HG02678 (cell line): ENCODE measurements around the gene ADK.
A peak's percentile ranks its signal among the peaks of the same experiment; 100 is the strongest.

Source experiments
- ATAC-seq: cut with Tn5 transposase; IDR thresholded peaks from one replicate; pipeline ENCODE4 v1.9.1; 2021; ENCODE audit warnings: mild to moderate bottlenecking, moderate library complexity; ENCODE audit not compliant: unreplicated experiment

The ADK gene

GRCh38 chr10:74586088-74586585, 435.1 kb downstream of the ADK start:
- peak; percentile 38 for ATAC-seq

DNA sequence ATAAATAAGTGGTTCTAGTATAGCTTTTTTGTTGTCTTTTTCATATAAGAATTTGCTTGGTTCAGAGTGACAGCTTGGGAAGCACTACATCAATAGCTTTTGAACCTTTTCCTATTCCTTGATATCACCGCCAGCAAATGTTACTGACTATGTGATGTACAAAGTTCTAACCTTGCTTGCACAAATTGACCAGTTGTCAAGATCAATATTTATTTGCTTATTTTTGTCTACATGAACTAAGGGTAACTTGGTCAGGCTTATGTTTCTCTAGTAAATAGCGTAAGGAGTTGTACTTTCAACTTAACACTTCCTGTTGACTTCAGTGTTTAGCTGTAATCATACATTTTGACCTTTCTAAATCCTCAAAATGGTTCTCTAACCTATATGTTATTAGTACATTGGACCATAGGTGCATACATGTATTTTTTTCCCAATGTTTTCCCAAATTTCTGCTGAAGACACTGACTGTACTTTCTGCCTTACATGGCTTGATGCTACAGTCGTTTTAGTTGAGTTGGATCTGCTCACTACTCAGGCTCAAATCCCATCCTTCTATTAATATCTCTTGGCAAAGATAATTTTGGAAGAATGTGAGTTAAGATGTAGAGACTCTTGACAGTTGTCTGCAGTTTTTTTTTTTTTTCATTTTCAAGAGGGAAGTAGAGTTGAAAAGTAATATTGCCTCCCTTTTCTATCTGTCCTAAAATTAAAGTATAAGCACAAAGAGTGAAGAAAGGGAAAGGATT, 436.3 kb downstream of the ADK start:
- no peak for ATAC-seq

GRCh38 chr10:74589226-74589673, 438.2 kb downstream of the ADK start:
- peak; percentile 40 for ATAC-seq

- ATAC-seq = no peak
Measured at GRCh38 chr10:74589851-74590250, 438.8 kb downstream of the ADK start.

DNA sequence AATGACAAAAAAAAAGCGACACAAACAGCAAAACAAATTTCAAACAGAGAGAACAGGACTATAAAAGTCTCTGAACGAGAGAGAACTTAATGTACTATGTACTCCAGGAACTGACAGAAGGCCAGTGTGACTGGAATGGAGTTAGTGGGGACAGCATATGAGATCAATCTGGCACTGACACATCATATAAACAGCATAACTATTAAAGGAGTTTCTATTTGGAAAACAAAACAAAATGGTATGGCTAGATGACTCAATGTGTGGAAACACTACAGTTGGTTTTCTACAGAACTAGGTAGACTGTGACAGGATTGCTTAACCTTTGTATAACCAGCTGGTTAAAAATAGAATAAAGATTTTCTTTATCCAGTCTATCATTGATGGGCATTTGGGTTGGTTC, 442.4 kb downstream of the ADK start:
- no peak for ATAC-seq

- no peak for ATAC-seq
Measured at GRCh38 chr10:74596713-74597112, 445.7 kb downstream of the ADK start.

DNA sequence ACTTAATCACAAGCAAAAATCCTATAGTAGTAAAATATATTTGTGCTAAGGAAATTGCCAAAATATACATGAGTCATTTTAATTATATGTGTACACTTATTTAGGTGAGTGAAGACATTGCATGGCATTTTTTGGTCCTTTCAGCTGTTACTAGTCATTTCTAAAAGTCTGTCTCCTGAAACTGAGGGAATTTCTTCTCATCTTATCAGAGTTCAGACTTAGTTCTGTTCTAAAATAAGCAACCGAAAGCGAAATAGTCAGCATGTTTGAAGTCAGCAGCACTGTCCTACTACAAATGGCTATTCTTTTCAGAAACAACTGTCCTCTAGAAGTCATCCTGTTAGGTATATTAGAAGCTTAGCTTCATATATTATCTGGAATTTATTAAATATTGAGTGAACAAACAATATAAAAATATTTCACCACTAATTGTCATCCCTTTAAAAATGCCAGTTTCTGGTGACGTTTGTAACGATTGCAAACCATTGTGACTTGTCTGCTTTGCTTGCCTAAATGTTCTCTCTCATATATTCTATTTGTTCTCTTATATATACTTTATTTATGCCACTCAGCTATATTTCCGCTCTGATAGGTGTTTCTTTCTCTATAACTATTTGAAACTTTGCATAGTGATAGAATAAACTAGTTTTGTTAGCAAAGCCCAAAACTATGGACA, 448.0 kb downstream of the ADK start:
- ATAC-seq = peak; percentile 85

DNA sequence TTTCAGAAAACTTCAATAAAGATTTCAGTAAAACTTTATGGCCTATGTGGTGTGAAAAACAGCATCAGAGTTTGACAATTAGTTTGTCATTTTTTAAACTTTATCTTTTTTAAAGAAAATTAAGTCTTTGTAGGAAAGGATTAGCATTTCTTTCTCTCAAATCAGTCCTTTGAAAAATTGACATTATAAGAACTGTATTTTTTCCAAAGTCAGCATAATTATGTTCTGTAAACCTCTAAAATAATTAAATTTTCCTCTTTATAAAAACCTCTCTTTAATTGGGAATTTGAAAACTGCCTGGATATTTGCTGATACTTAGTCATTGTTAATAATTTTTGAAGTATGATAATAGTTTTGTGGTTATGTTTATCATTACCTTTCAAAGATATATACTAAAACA, 448.7 kb downstream of the ADK start:
- ATAC-seq = no peak

DNA sequence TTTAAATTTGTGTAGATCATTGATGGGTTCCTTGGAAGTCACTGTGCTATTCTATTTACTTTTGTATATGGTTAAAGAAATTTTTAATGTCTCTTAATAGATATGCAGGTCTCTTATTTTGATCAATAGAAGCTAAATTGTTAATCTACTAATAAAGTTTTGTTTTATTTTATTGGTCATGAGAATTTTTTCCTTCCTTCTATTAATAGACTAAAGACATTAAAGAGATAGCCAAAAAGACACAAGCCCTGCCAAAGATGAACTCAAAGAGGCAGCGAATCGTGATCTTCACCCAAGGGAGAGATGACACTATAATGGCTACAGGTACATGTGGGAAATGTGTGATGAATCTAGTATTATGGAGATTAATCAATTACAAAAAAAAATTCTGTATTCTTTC, 449.1 kb downstream of the ADK start:
- ATAC-seq = no peak

DNA sequence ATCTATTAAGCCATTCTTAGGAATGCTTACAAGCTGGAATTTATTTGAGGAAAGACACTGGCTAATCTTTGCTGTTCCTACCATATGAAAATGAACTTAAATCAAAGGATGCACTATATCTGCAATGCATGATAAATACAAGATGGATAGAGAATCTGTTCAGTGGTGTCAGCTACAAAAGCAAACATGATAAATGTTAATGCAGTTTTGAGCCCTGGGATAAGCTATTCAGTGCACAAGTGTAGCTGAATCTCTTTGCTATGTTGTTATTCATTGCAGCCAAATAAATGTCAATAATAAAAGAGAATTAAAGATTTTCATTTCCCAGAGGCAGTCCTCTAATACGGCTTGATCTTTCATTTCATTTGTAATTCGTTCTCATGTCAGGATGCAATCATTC, 451.6 kb downstream of the ADK start:
- ATAC-seq = no peak

- ATAC-seq = no peak
Measured at GRCh38 chr10:74610299-74610698, 459.3 kb downstream of the ADK start.

GRCh38 chr10:74612195-74612594, 461.2 kb downstream of the ADK start:
- ATAC-seq = no peak

GRCh38 chr10:74620626-74621025, 469.6 kb downstream of the ADK start:
- ATAC-seq = no peak

GRCh38 chr10:74623786-74624185, 472.8 kb downstream of the ADK start:
- ATAC-seq = no peak

DNA sequence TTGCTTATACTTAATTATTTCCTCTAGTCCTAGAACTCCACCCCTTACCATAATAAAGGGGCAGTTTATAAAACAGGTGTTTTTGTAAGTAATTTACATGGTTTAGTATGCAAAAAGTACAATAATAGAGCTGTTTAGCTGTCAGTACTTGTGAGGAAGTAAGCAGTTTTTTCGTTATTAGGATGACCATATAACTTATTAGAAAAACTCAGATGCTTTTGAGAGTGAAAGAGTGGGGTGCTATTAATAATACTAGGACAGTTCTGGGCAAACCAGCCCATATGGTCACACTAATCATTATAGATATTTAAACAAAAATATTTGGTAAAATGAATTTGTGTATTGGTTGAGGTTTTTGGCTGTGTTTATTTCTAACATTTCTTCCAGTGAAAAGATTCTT, 473.5 kb downstream of the ADK start:
- ATAC-seq = no peak

DNA sequence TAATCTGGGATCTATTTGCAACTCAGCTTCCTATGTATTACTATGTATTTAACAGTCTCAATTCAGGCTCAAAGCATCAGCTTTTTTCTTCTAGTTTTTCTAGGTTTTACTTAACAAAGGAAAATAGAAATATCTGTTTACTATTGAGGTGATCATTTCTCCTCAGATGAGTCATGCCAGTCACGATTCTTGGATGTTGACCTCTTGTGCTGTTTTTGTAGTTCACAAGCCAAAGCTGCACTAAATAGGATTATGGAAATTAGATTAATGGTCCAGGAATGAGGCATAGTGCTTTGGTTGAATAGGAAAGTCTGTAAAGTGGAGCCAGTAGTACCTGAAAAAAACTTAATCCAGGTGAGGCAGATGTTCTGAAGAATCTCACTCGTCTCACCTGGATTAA, 477.1 kb downstream of the ADK start:
- ATAC-seq = no peak

DNA sequence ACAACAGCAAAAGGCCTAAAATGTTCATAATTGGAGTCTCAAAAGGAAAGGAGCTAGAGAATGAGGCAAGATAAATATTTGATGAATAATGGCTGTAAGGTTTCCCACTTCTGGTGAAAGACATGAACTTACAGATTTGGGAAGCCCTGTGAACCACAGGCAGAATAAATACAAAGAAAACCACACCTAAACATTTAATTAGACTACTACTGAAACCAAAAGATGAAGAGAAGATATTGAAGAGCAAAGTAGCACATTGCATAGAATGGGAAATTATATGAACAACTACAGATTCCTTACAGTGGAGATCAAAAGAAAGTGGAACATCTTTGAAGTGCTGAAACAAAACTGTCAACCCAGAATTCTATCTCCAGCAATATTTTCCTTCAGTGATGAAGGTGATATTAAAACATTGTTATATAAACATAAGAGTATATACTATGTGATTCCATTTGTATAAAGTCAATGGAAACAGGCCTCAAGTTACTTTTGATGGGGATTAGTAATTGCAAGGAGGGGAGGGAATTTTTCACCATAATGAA, 484.0 kb downstream of the ADK start:
- ATAC-seq = no peak

GRCh38 chr10:74635655-74636054, 484.6 kb downstream of the ADK start:
- no peak for ATAC-seq

DNA sequence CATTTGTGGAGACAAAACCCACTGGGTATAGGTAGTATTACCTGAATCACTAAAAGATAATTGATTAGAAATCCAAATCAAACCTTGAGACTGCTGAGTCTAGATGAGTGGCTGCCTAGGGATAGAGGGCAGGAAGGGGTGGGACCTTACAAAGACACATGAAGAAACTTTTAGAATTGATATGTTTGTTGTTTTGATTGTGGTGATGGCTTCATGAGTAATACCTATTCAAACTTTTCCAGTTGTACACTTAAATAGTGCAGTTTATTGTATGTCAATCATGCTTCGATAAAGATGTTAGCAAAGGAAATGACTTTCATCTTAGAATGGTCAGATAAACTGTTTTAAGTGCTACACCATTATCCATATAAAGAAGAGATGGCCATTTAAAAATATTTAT, 486.7 kb downstream of the ADK start:
- ATAC-seq = no peak

- no peak for ATAC-seq
Measured at GRCh38 chr10:74640134-74640921, 489.3 kb downstream of the ADK start.

DNA sequence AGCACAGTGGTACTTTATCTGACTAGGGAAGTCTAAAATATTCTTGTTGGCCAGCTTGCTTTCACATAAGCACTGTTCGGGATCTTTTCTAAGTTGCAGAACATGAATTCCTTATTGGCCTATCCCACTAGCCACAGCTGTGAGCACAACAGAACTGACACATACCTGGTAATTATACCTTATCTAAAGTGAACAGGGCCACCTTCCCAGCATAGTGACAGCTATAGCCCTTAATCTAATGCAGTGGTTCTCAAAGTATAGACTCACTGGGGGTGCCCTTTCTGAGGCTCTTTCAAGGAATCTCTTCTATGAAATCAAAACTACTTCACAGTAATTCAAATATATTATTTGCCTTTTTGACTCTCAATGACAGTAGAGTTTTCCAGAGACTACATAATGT, 490.6 kb downstream of the ADK start:
- ATAC-seq = no peak
